ELF-1 (cell line): ENCODE results near the gene MCEE.
"Not testable (repeated sequence)": the region's sequence is repeated elsewhere in the genome, so short reads cannot be mapped to it uniquely, and the experiment has no call there.

ENCODE experiments used
- DNase-seq: peaks from one replicate; pipeline ENCODE4 v3.0.0-alpha.2; 2016; ENCODE audit warnings: low read depth, low spot score

MCEE gene

GRCh38 chr2:71129114-71129901, 721 bp downstream of the MCEE start:
- DNase-seq, result peak; percentile 4

GRCh38 chr2:71126957-71127356, 3.1 kb downstream of the MCEE start:
- no peak for DNase-seq

GRCh38 chr2:71125506-71126294, 4.3 kb downstream of the MCEE start:
- no peak for DNase-seq

GRCh38 chr2:71122387-71123298, 7.4 kb downstream of the MCEE start:
- DNase-seq, result no peak

GRCh38 chr2:71121479-71121878, 8.6 kb downstream of the MCEE start:
- no peak for DNase-seq

- DNase-seq, result no peak
Observed at GRCh38 chr2:71120195-71120594, 9.8 kb downstream of the MCEE start.

DNA sequence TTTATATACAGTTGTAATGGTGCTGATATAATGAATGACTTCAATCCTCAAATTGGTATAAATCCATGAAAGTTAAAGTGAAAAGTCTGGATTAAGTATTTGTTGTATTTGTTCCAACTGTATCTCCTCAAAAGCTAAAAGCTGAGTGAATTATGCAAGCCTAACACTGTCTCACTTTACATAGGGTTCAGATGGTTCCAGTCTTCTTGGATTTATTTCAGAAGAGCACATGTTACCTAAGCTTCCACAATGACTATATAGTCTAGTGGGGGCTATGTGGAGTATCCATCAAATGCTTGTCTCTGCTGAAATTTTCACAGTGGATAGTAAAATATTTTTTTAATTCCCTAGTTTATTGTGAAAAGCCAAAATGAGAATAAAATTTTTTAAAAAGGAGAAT, 13.0 kb downstream of the MCEE start:
- DNase-seq, result no peak

DNA sequence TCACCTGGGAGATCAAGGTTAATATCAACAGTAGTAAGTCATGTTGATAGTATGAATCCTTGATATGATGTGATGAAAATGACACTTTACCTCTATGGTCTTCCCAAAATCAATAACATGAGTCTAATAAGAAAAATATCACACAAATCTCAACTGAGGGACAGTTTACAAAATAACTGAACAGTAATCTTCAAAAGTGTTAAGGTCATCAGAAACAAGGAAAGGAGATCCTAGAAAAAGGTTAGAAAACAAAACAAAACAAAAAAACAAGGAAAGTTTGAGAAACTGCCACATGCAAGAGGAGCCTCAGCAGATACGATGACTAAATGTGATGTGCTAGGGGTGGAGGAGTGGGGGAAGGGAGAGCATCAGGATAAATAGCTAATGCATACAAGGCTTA, 16.2 kb downstream of the MCEE start:
- DNase-seq, result no peak

GRCh38 chr2:71108091-71108490, 21.9 kb downstream of the MCEE start:
- no peak for DNase-seq

DNA sequence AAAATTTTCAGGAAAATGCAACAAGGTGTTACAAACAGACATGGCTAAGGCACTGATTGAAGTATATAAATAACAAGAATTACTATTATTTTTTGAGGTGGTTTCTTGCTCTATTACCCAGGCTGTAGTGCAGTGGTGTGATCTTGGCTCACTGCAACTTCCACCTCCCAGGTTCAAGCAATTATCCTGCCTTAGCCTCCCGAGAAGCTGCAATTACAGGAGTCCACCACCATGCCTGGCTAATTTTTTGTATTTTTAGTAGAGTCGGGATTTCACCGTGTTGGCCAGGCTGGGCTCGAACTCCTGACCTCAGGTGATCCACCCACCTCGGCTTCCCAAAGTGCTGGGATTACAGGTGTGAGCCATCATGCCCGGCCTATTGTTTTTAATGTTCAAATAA, 23.6 kb downstream of the MCEE start:
- not testable (repeated sequence) for DNase-seq

- no peak for DNase-seq
Observed at GRCh38 chr2:71103809-71104208, 26.2 kb downstream of the MCEE start.

- peak; percentile 44 for DNase-seq
Observed at GRCh38 chr2:71102981-71103681, 26.9 kb downstream of the MCEE start.

GRCh38 chr2:71101656-71102055, 28.4 kb downstream of the MCEE start:
- DNase-seq, result no peak

- peak; percentile 58 for DNase-seq
Observed at GRCh38 chr2:71100195-71100964, 29.6 kb downstream of the MCEE start.

GRCh38 chr2:71092491-71093260, 37.4 kb downstream of the MCEE start:
- not testable (repeated sequence) for DNase-seq

- peak; percentile 32 for DNase-seq
Observed at GRCh38 chr2:71091808-71092207, 38.2 kb downstream of the MCEE start.

DNA sequence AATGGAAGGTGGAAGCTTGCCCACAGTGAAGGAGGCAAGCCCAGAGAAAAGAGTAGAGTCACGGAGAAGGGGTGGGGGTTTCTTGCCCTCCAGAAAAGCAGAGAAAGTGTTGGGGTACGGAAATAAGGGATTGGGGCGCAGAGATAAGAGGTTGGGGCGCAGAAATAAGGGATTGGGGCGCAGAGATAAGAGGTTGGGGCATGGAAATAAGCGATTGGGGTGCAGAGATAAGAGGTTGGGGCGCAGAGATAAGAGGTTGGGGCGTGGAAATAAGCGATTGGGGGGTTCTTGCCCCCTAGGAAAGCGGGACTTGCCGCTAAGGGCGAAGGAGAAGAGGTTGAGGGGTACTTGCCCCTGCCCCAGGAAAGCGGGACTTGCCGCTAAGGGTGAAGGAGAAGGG, 40.6 kb downstream of the MCEE start:
- DNase-seq, result not testable (repeated sequence)

DNA sequence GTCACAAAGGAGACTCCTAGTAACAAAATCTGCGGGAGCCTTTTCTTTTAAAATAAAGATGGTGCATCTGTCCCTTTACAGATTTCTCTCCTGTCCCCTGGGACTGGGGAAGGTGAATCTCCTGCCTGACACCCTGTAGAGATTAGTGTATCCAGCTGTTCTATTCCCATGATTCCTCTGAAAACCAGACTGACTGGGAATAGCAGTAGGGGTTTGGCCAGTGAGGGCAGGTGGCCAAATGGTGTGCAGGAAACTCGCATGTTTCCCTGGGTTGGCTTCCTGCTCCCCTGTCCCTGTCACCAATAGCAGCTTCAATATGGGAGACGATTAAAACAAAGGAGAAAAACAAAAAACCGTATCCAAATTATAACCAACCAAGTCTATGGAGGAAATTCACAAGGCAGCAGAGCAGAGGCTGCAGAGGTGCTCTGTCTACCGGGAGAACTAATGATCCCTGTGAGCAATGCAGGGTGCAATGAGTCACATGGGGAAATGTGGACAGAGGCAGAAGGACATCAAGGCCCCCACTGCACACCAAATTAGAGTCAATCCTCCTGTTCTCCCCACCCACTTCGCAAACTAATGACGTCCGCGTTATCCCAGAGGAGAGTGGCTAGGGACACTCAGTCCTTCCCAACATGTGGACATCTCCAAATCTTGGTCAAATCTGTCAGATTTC, 44.6 kb downstream of the MCEE start:
- DNase-seq, result not testable (repeated sequence)

- not testable (repeated sequence) for DNase-seq
Observed at GRCh38 chr2:71083752-71084312, 46.2 kb downstream of the MCEE start.
